GM23338 (cell line): ENCODE results near the gene DNAH11. TPM values are rescaled to one million over a fixed set of nuclear protein-coding genes. Genes with fewer than 3 reads are reported as not detected.
A peak's percentile ranks its signal among the peaks of the same experiment; 100 is the strongest.

Experiments
- ATAC-seq: fragments of 200-7000 bp; cut with Tn5 transposase; 3 replicates; pipeline ENCODE4 v1.9.1; 2020
- DNase-seq: peaks from one replicate; pipeline ENCODE4 v3.0.0-alpha.2; 2015; ENCODE audit warnings: low spot score
- H2AFZ ChIP-seq: fragments of 200-600 bp; sonication (generic); 2 replicates; pipeline ENCODE4 v1.8.0; 2016; ENCODE audit warnings: antibody characterized with exemption, mild to moderate bottlenecking, moderate library complexity
- H3F3A ChIP-seq: fragments of 200-600 bp; sonication (generic); replicated peaks from 2 replicates; pipeline ENCODE4 v1.8.0; 2017; ENCODE audit warnings: antibody characterized with exemption, mixed run types, low read depth
- H3K27ac ChIP-seq: fragments of 200-600 bp; sonication (generic); 2 replicates; pipeline ENCODE4 v1.6.1; 2016; ENCODE audit warnings: low read depth
- H3K27me3 ChIP-seq: fragments of 200-600 bp; sonication (generic); 2 replicates; pipeline ENCODE4 v1.8.0; 2016; ENCODE audit warnings: mild to moderate bottlenecking, mixed run types, moderate library complexity; ENCODE audit not compliant: insufficient read depth
- H3K36me3 ChIP-seq: fragments of 200-600 bp; sonication (generic); 2 replicates; pipeline ENCODE4 v1.8.0; 2016; ENCODE audit warnings: mild to moderate bottlenecking; ENCODE audit not compliant: insufficient read depth
- H3K4me1 ChIP-seq: fragments of 200-600 bp; sonication (generic); 2 replicates; pipeline ENCODE4 v1.8.0; 2016; ENCODE audit warnings: mild to moderate bottlenecking, moderate library complexity; ENCODE audit not compliant: insufficient read depth
- H3K4me2 ChIP-seq: fragments of 200-600 bp; sonication (generic); 2 replicates; pipeline ENCODE4 v1.7.1; 2017; ENCODE audit warnings: mixed run types
- H3K4me3 ChIP-seq: fragments of 200-600 bp; sonication (generic); 2 replicates; pipeline ENCODE4 v1.6.1; 2016; ENCODE audit warnings: mixed run types
- H3K79me2 ChIP-seq: fragments of 200-600 bp; sonication (generic); replicated peaks from 2 replicates; pipeline ENCODE4 v1.8.0; 2017; ENCODE audit warnings: mild to moderate bottlenecking; ENCODE audit not compliant: insufficient read depth
- H3K9me2 ChIP-seq: fragments of 200-600 bp; sonication (generic); 2 replicates; pipeline ENCODE4 v1.8.0; 2017; ENCODE audit not compliant: insufficient read depth
- H4K20me1 ChIP-seq: fragments of 200-600 bp; sonication (generic); replicated peaks from 2 replicates; pipeline ENCODE4 v1.8.0; 2017; ENCODE audit warnings: mild to moderate bottlenecking; ENCODE audit not compliant: insufficient read depth
- H3K27ac Mint-ChIP-seq: 2 replicates; pipeline ENCODE4 v1.8.0; 2020; ENCODE audit warnings: inconsistent platforms, mild to moderate bottlenecking, moderate library complexity, mixed read lengths
- H3K27me3 Mint-ChIP-seq: 3 replicates; pipeline ENCODE4 v1.8.0; 2022; ENCODE audit warnings: low read depth, mild to moderate bottlenecking, moderate library complexity, mixed read lengths, inconsistent platforms; ENCODE audit not compliant: insufficient read depth, poor library complexity
- H3K36me3 Mint-ChIP-seq: 3 replicates; pipeline ENCODE4 v1.8.0; 2021; ENCODE audit warnings: low read depth, mild to moderate bottlenecking, inconsistent platforms, moderate library complexity, mixed read lengths
- H3K4me1 Mint-ChIP-seq: 3 replicates; pipeline ENCODE4 v1.8.0; 2020; ENCODE audit warnings: mild to moderate bottlenecking, inconsistent platforms, mixed read lengths
- H3K4me3 Mint-ChIP-seq: 3 replicates; pipeline ENCODE4 v1.8.0; 2021; ENCODE audit warnings: moderate library complexity, mild to moderate bottlenecking, inconsistent platforms, mixed read lengths
- H3K9me3 Mint-ChIP-seq: 3 replicates; pipeline ENCODE4 v1.8.0; 2020; ENCODE audit warnings: moderate library complexity, mild to moderate bottlenecking, inconsistent platforms, mixed read lengths
- CREB1 ChIP-seq: fragments of 250-450 bp; sonication (Bioruptor Pico); IDR thresholded peaks from 2 replicates; pipeline ENCODE4 v1.5.0; 2020; ENCODE audit warnings: low read depth, mild to moderate bottlenecking, moderate library complexity
- CTCF ChIP-seq, 2 experiments: fragments of 200-600 bp in 1 of 2; sonication (generic) in 1 of 2; conservative IDR thresholded peaks; 2 replicates each; pipeline versions ENCODE4 v1.5.1 to v1.6.1; 2016 to 2017; ENCODE audit warnings: antibody characterized with exemption in 2 of 2, low read depth in 2 of 2, mild to moderate bottlenecking in 2 of 2, moderate library complexity in 1 of 2
- ETS1 ChIP-seq: IDR thresholded peaks from 2 replicates; pipeline ENCODE4 v1.6.1; 2016; ENCODE audit warnings: antibody characterized with exemption
- EZH2phosphoT487 ChIP-seq: fragments of 200-600 bp; sonication (generic); IDR thresholded peaks from one replicate; pipeline ENCODE4 v1.8.1; 2018; ENCODE audit warnings: antibody characterized with exemption; ENCODE audit not compliant: unreplicated experiment
- NANOG ChIP-seq: IDR thresholded peaks from 2 replicates; pipeline ENCODE4 v1.6.1; 2016; ENCODE audit warnings: antibody characterized with exemption, borderline replicate concordance
- REST ChIP-seq: IDR thresholded peaks from one replicate; pipeline ENCODE4 v1.6.1; 2018; ENCODE audit warnings: antibody characterized with exemption; ENCODE audit not compliant: unreplicated experiment
- ZNF331 ChIP-seq: fragments of 250-450 bp; sonication (Bioruptor Pico); IDR thresholded peaks from 2 replicates; pipeline ENCODE4 v1.5.0; 2020; ENCODE audit warnings: low read depth, mild to moderate bottlenecking, moderate library complexity
- ZNF462 ChIP-seq: fragments of 250-450 bp; sonication (Bioruptor Pico); IDR thresholded peaks from 2 replicates; pipeline ENCODE4 v1.5.0; 2020; ENCODE audit warnings: mild to moderate bottlenecking, moderate library complexity
- polyA plus RNA-seq: library from polyadenylated mRNA; unstranded; fragments of >200 nt; fragmentation: Nextera tagmentation; extraction: Ambion mirVana; gene quantifications from 2 replicates; pipeline ENCODE4 v1.2.1, GENCODE V29; 2016
- total RNA-seq: library from RNA; depleted of rRNA; stranded (reverse); fragments of >200 nt; shearing (Covaris generic); gene quantifications from 2 replicates; pipeline ENCODE4 v1.2.3, GENCODE V29; 2014

Gene DNAH11
- total and polyA plus RNA-seq, 2 experiments from 2014 or later, result 9.3 TPM

- TF ChIP-seq REST, result no peak
Observed at GRCh38 chr7:21524680-21525079, 18.2 kb upstream of the DNAH11 start (continued).

- no peak overlapping the region for H3K4me3 ChIP-seq
- no peaks in the 10 kb centered on the region for H3K36me3 ChIP-seq
- Mint-ChIP-seq H3K36me3 (peaks cover 23% of the 10 kb centered on the region), H3K27me3 (peaks cover 2% of the 10 kb centered on the region), H3K9me3 (peaks cover 32% of the 10 kb centered on the region), H3K27ac (no peak overlapping the region), H3K4me1 (no peaks in the 10 kb centered on the region), H3K4me3 (no peak overlapping the region)
- H4K20me1 ChIP-seq, result no peaks in the 10 kb centered on the region
- H2AFZ ChIP-seq, result no peak overlapping the region
- ATAC-seq (no peak), DNase-seq (peak; percentile 51)
- no peak overlapping the region for H3K4me2 ChIP-seq
- H3K27ac ChIP-seq, result no peak overlapping the region
- no peaks in the 10 kb centered on the region for H3F3A ChIP-seq
- TF ChIP-seq CREB1 (CRISPR knock-in tag), result no peak
- peak; percentile 57 to 66 for TF ChIP-seq CTCF (conservative IDR thresholded peaks at IDR 0.05; ENCODE audit: low read depth in 2 of 2)
- H3K79me2 ChIP-seq, result no peaks in the 10 kb centered on the region
- H3K4me1 ChIP-seq, result no peaks in the 10 kb centered on the region
- 0 out of 2 replicates have a peak, but pooled peaks cover 3% of the 10 kb centered on the region for H3K9me2 ChIP-seq
- no peaks in the 10 kb centered on the region for H3K27me3 ChIP-seq
Observed at GRCh38 chr7:21526007-21526406, 16.8 kb upstream of the DNAH11 start.

GRCh38 chr7:21526448-21526847, 16.4 kb upstream of the DNAH11 start:
- Mint-ChIP-seq H3K36me3 (peaks cover 23% of the 10 kb centered on the region), H3K4me1 (no peaks in the 10 kb centered on the region), H3K4me3 (no peak overlapping the region), H3K27me3 (peaks cover 2% of the 10 kb centered on the region), H3K27ac (no peak overlapping the region), H3K9me3 (peaks cover 35% of the 10 kb centered on the region)
- no peak for DNase-seq
- Histone ChIP-seq H3K36me3 (no peaks in the 10 kb centered on the region), H3K4me3 (no peak overlapping the region), H3K27ac (no peak overlapping the region), H3K79me2 (no peaks in the 10 kb centered on the region), H2AFZ (no peak overlapping the region), H4K20me1 (no peaks in the 10 kb centered on the region), H3F3A (no peaks in the 10 kb centered on the region), H3K4me2 (no peak overlapping the region), H3K4me1 (no peaks in the 10 kb centered on the region), H3K27me3 (no peaks in the 10 kb centered on the region), H3K9me2 (0 out of 2 replicates have a peak, but pooled peaks cover 3% of the 10 kb centered on the region)
- no peak for ATAC-seq
- TF ChIP-seq ETS1, result no peak
- no peak for TF ChIP-seq NANOG
- no peak for TF ChIP-seq ZNF462 (CRISPR knock-in tag)
- no peak for TF ChIP-seq EZH2phosphoT487
- no peak for TF ChIP-seq ZNF331 (CRISPR knock-in tag)
